ENCODE results near the gene GPR32. TPM values are rescaled to one million over a fixed set of nuclear protein-coding genes. Genes with fewer than 3 reads are reported as not detected.
"Not testable (repeated sequence)": the region's sequence is repeated elsewhere in the genome, so short reads cannot be mapped to it uniquely, and the experiment has no call there.

The GPR32 gene
- total RNA-seq, 1 donor from 2014 or later = not detected

DNA sequence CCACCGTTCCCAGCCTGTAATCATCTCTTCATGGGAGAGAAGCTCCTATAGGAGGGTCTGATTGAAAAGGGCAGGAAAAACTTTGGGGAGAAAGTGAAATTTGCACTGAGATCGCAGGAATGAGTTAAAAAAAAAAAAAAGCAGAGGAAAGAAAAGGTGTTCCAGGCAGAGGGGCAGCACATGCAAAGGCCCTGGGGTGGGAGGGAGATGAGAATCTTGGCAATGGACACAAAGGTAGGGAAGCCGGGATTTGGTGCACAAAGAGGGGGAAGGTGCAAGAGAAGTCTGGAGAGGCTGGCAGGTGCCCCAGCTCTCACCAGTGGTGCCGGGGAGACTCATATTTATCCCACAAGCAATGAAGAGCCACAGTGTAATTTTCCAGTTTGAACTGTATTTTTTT, 16.4 kb upstream of the GPR32 start:
- TF ChIP-seq CTCF (IDR thresholded peaks at IDR 0.05; ENCODE audit: unreplicated experiment) = no peak
- H3K4me1 Mint-ChIP-seq (ENCODE audit: low read depth) = peaks cover 2% of the 10 kb centered on the region
- no peaks in the 10 kb centered on the region for H3K9me3 Mint-ChIP-seq (ENCODE audit: low read depth)
- no peak overlapping the region for H3K4me3 Mint-ChIP-seq (ENCODE audit: low read depth)
- no peak for DNase-seq (ENCODE audit: low spot score, unreplicated experiment)
- H3K36me3 Mint-ChIP-seq (ENCODE audit: insufficient read depth) = no peaks in the 10 kb centered on the region
- peaks cover 29% of the 10 kb centered on the region for H3K27me3 Mint-ChIP-seq
- no peak overlapping the region for H3K27ac Mint-ChIP-seq

- H3K36me3 Mint-ChIP-seq (ENCODE audit: insufficient read depth); H3K4me1 Mint-ChIP-seq (ENCODE audit: low read depth): not testable (repeated sequence)
Measured at GRCh38 chr19:50756244-50756643, 14.0 kb upstream of the GPR32 start.

GRCh38 chr19:50757624-50758023, 12.6 kb upstream of the GPR32 start:
- peaks cover 33% of the 10 kb centered on the region for H3K27me3 Mint-ChIP-seq
- not testable (repeated sequence) for H3K4me1 Mint-ChIP-seq (ENCODE audit: low read depth); H3K27ac Mint-ChIP-seq; H3K9me3 Mint-ChIP-seq (ENCODE audit: low read depth); H3K4me3 Mint-ChIP-seq (ENCODE audit: low read depth); DNase-seq (ENCODE audit: low spot score, unreplicated experiment); H3K36me3 Mint-ChIP-seq (ENCODE audit: insufficient read depth)

More at GRCh38 chr19:50756244-50756643, 14.0 kb upstream of the GPR32 start:
- H3K27me3 Mint-ChIP-seq = peaks cover 33% of the 10 kb centered on the region
- not testable (repeated sequence) for H3K9me3 Mint-ChIP-seq (ENCODE audit: low read depth); H3K4me3 Mint-ChIP-seq (ENCODE audit: low read depth); DNase-seq (ENCODE audit: low spot score, unreplicated experiment); H3K27ac Mint-ChIP-seq

GRCh38 chr19:50759076-50759475, 11.2 kb upstream of the GPR32 start:
- not testable (repeated sequence) for H3K4me1 Mint-ChIP-seq (ENCODE audit: low read depth); H3K36me3 Mint-ChIP-seq (ENCODE audit: insufficient read depth); H3K9me3 Mint-ChIP-seq (ENCODE audit: low read depth); H3K4me3 Mint-ChIP-seq (ENCODE audit: low read depth); DNase-seq (ENCODE audit: low spot score, unreplicated experiment); H3K27ac Mint-ChIP-seq
- peaks cover 28% of the 10 kb centered on the region for H3K27me3 Mint-ChIP-seq

DNA sequence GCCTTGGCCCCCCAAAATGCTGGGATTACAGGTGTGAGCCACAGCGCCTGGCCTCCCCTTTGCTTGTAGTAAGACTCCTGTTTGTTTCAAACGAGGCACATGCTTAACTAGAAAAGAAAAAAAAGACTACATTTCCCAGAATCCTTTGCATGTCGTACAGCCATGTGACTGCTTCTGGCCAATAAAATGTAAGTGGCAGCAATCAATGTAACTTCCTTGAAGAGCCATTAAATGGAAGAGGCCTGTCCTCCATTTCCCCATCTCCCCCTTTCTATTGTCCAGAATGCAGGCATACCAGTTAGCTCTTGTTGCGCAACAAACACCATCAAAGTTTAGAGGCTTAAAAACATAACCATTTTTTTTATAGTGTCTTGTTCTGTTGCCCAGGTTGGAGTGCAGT, 10.4 kb upstream of the GPR32 start:
- H3K4me1 Mint-ChIP-seq (ENCODE audit: low read depth) = no peaks in the 10 kb centered on the region
- H3K4me3 Mint-ChIP-seq (ENCODE audit: low read depth) = no peak overlapping the region
- no peak for DNase-seq (ENCODE audit: low spot score, unreplicated experiment)
- peaks cover 3% of the 10 kb centered on the region for H3K9me3 Mint-ChIP-seq (ENCODE audit: low read depth)
- no peak for TF ChIP-seq CTCF (IDR thresholded peaks at IDR 0.05; ENCODE audit: unreplicated experiment)
- peaks cover 27% of the 10 kb centered on the region for H3K27me3 Mint-ChIP-seq
- H3K36me3 Mint-ChIP-seq (ENCODE audit: insufficient read depth) = no peaks in the 10 kb centered on the region
- H3K27ac Mint-ChIP-seq = no peak overlapping the region

DNA sequence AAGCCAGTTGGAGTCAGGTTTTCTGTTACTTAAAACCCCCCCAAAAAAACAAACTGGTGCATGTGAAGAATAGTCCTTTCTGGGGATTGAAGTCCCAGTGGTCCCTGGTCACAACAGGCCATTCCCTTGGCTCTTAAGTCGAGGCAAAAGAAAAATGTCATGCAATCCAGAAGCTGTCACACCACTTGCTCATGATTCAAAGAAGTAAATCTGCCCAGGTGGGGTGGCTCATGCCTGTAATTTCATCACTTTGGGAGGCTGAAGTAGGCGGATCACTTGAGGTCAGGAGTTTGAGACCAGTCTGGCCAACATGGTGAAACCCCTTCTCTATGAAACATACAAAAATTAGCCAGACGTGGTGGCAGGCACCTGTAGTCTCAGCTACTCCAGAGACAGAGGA, 8.8 kb upstream of the GPR32 start:
- not testable (repeated sequence) for H3K4me1 Mint-ChIP-seq (ENCODE audit: low read depth); DNase-seq (ENCODE audit: low spot score, unreplicated experiment); H3K36me3 Mint-ChIP-seq (ENCODE audit: insufficient read depth); H3K9me3 Mint-ChIP-seq (ENCODE audit: low read depth); H3K27ac Mint-ChIP-seq; H3K4me3 Mint-ChIP-seq (ENCODE audit: low read depth)
- peaks cover 22% of the 10 kb centered on the region for H3K27me3 Mint-ChIP-seq

DNA sequence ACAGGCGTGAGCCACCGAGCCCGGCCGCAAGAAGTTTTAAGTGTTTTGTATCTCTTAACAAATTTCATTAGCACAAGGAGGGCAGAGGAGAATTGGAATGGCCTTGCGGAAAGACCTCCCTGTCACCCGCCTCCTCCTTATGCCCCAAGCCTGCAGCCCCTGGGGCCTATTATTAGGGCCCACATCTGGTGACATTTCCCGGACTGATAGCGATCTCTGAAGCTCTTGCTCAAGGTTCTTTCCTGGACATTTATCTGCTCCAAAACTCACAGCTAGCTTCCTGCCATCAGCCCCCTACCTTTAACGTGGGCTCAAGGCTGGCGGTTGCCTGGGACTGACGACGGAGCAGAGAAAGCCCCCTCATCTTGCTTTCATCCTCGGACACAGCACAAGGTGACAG, 6.7 kb upstream of the GPR32 start:
- H3K4me3 Mint-ChIP-seq (ENCODE audit: low read depth); H3K9me3 Mint-ChIP-seq (ENCODE audit: low read depth); H3K36me3 Mint-ChIP-seq (ENCODE audit: insufficient read depth); H3K4me1 Mint-ChIP-seq (ENCODE audit: low read depth); DNase-seq (ENCODE audit: low spot score, unreplicated experiment); H3K27ac Mint-ChIP-seq: not testable (repeated sequence)
- H3K27me3 Mint-ChIP-seq = peaks cover 22% of the 10 kb centered on the region

GRCh38 chr19:50764409-50764808, 5.9 kb upstream of the GPR32 start:
- DNase-seq (ENCODE audit: low spot score, unreplicated experiment) = no peak
- H3K27ac Mint-ChIP-seq = no peak overlapping the region
- no peaks in the 10 kb centered on the region for H3K4me1 Mint-ChIP-seq (ENCODE audit: low read depth)
- peaks cover 20% of the 10 kb centered on the region for H3K27me3 Mint-ChIP-seq
- no peak overlapping the region for H3K4me3 Mint-ChIP-seq (ENCODE audit: low read depth)
- no peaks in the 10 kb centered on the region for H3K36me3 Mint-ChIP-seq (ENCODE audit: insufficient read depth)
- peaks cover 3% of the 10 kb centered on the region for H3K9me3 Mint-ChIP-seq (ENCODE audit: low read depth)
- no peak for TF ChIP-seq CTCF (IDR thresholded peaks at IDR 0.05; ENCODE audit: unreplicated experiment)

DNA sequence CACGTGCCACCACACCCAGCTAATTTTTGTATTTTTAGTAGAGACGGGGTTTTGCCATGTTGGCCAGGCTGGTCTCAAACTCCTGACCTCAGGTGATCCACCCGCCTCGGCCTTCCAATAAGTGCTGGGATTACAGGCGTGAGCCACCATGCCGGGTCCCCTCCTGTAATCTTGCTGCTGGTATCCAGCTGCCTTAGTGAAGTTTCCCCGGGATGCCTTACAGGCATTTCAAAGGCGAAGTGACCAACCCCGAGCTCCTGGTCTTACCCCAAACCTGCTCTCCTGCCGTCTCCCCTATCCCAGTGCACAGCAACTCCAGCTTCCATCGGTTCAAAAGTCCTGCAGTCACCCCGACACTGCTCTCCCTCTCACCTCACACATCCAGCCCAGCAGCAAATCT, 3.5 kb upstream of the GPR32 start:
- H3K36me3 Mint-ChIP-seq (ENCODE audit: insufficient read depth); H3K4me3 Mint-ChIP-seq (ENCODE audit: low read depth); H3K27ac Mint-ChIP-seq; DNase-seq (ENCODE audit: low spot score, unreplicated experiment); H3K9me3 Mint-ChIP-seq (ENCODE audit: low read depth); H3K4me1 Mint-ChIP-seq (ENCODE audit: low read depth): not testable (repeated sequence)
- H3K27me3 Mint-ChIP-seq = peaks cover 22% of the 10 kb centered on the region

DNA sequence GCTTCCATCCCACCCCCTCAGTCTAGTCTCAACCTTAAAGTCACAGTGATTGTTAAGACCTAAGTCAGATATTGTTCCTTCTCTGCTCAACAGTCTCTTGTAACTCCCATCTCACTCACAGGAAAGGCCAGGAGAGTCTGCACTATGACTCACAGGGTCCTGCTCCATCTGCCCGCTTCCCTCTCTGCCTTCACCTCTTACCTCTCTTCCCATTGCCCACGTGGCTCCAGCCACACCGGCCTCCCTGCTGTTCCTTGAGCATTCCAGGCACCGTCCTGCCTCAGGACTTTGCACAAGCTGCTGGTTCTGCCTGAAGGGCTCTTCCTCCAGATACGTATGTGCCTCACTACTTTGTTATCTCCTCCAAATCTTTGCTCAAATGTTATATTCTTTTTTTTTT, 3.0 kb upstream of the GPR32 start:
- H3K36me3 Mint-ChIP-seq (ENCODE audit: insufficient read depth); H3K4me3 Mint-ChIP-seq (ENCODE audit: low read depth); DNase-seq (ENCODE audit: low spot score, unreplicated experiment); H3K9me3 Mint-ChIP-seq (ENCODE audit: low read depth); H3K4me1 Mint-ChIP-seq (ENCODE audit: low read depth): not testable (repeated sequence)
- peaks cover 22% of the 10 kb centered on the region for H3K27me3 Mint-ChIP-seq
- peak overlapping the region; percentile 15 for H3K27ac Mint-ChIP-seq
